ENCODE results near the gene CD96. TPM values are rescaled to one million over a fixed set of nuclear protein-coding genes. Genes with fewer than 3 reads are reported as not detected.

Gene CD96
- total and polyA plus RNA-seq, 7 donors = under 0.01 to 8.2 (median 1.2) TPM; not detected in 1

DNA sequence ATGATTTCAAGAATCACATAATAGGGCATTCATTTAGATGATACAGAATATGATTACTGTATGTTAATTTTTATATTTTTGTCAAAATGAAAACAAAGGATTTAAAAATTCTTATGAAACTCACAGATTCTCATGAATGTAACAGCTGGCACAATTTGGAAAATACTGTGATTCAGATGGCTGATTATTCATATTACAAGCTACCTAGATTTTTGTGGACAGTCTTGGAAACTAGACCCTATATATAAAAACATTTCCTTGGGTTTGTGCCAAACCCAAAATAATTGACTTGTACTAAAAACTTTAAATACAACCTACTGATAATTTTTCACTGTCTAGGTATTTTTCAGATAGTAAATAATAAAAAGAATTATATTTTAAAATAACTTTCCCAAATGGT, 26.9 kb downstream of the CD96 start:
- H3K4me1 ChIP-seq = no peaks in the 10 kb centered on the region
- H3K27ac ChIP-seq = no peak overlapping the region
- TF ChIP-seq, protein P1, sequence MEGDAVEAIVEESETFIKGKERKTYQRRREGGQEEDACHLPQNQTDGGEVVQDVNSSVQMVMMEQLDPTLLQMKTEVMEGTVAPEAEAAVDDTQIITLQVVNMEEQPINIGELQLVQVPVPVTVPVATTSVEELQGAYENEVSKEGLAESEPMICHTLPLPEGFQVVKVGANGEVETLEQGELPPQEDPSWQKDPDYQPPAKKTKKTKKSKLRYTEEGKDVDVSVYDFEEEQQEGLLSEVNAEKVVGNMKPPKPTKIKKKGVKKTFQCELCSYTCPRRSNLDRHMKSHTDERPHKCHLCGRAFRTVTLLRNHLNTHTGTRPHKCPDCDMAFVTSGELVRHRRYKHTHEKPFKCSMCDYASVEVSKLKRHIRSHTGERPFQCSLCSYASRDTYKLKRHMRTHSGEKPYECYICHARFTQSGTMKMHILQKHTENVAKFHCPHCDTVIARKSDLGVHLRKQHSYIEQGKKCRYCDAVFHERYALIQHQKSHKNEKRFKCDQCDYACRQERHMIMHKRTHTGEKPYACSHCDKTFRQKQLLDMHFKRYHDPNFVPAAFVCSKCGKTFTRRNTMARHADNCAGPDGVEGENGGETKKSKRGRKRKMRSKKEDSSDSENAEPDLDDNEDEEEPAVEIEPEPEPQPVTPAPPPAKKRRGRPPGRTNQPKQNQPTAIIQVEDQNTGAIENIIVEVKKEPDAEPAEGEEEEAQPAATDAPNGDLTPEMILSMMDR (IDR thresholded peaks at IDR 0.05) = no peak
- TF ChIP-seq EP300 (IDR thresholded peaks at IDR 0.05) = no peak
- TF ChIP-seq POLR2AphosphoS5 (IDR thresholded peaks at IDR 0.05) = no peak
- no peak for TF ChIP-seq POLR2A (IDR thresholded peaks at IDR 0.05)
- intact Hi-C loops (cut with DNase I) = no loop called here
- H3K9me3 ChIP-seq = no peaks in the 10 kb centered on the region
- no peak overlapping the region for H3K4me3 ChIP-seq
- no peaks in the 10 kb centered on the region for H3K27me3 ChIP-seq
- DNase-seq = no peak
- no peaks in the 10 kb centered on the region for H3K36me3 ChIP-seq

DNA sequence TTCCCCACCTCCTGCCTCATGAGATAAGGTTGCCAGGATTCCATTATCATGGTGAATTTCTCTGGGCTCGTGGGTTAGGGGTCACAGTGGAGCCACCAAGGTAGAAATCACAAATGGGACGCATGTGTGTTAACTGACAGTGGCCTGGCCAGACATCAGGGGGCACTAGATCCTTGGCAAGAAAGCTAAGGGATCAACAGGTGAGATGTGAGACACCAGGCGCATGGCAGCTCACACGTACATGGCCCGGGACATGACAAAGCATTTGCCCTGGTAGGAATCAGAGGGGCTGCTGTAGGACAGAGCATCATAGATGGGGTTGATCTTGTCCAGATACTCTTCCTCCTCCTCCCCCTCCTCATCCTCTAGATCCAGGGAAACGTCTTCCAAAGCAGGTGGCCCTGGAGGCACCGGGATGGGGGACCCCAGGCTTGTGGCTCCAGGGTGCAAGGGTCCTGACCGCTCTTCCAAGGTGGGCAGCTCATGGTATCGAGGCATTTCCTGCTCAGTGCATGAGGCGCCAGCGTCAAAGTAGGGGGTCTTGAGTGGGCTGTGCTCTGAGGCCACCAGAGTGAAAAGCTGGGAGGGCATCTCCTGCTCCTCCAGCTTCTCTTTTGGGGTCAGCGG, 28.5 kb downstream of the CD96 start:
- H3K27me3 ChIP-seq = no peaks in the 10 kb centered on the region
- no peak overlapping the region for H3K27ac ChIP-seq
- H3K4me3 ChIP-seq = no peak overlapping the region
- H3K36me3 ChIP-seq = no peaks in the 10 kb centered on the region
- DNase-seq = no peak
- no peaks in the 10 kb centered on the region for H3K9me3 ChIP-seq
- no peaks in the 10 kb centered on the region for H3K4me1 ChIP-seq
- intact Hi-C loops (cut with DNase I) = no loop called here
- TF ChIP-seq POLR2AphosphoS5 (IDR thresholded peaks at IDR 0.05) (no peak), POLR2A (IDR thresholded peaks at IDR 0.05) (no peak), EP300 (IDR thresholded peaks at IDR 0.05) (no peak)
- TF ChIP-seq, protein P1 (IDR thresholded peaks at IDR 0.05) = no peak
- 88 to 90% methylated on average over 12 of the region's 12 CpGs for WGBS, 2 donors

DNA sequence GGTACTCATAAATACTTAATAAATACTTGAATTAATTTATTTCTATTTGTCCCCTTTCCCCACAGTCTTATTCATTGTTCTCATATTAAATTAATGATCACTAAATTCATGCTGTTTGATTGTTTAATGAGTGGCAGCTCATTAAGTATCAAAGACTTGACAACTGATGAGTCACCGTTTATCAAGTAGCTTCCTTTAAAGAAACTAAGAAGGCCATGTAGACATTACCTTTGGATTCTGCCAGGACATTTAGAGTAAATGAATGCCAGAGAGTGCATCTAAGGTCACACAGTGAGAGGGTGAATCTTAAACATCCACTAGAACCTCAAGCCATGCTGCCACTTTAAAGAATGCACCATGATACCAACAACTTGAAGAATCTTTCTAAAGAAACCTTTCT, 29.3 kb downstream of the CD96 start:
- Histone ChIP-seq H3K27me3 (no peaks in the 10 kb centered on the region), H3K4me1 (no peaks in the 10 kb centered on the region), H3K4me3 (no peak overlapping the region), H3K36me3 (no peaks in the 10 kb centered on the region), H3K9me3 (no peaks in the 10 kb centered on the region), H3K27ac (no peak overlapping the region)
- intact Hi-C loops (cut with DNase I) = no loop called here
- TF ChIP-seq POLR2A (IDR thresholded peaks at IDR 0.05) (no peak), POLR2AphosphoS5 (IDR thresholded peaks at IDR 0.05) (no peak), EP300 (IDR thresholded peaks at IDR 0.05) (no peak)
- TF ChIP-seq, protein P1 (IDR thresholded peaks at IDR 0.05) = no peak
- 86 to 95% methylated on average over 1 of the region's 1 CpG for WGBS, 2 donors
- no peak for DNase-seq

DNA sequence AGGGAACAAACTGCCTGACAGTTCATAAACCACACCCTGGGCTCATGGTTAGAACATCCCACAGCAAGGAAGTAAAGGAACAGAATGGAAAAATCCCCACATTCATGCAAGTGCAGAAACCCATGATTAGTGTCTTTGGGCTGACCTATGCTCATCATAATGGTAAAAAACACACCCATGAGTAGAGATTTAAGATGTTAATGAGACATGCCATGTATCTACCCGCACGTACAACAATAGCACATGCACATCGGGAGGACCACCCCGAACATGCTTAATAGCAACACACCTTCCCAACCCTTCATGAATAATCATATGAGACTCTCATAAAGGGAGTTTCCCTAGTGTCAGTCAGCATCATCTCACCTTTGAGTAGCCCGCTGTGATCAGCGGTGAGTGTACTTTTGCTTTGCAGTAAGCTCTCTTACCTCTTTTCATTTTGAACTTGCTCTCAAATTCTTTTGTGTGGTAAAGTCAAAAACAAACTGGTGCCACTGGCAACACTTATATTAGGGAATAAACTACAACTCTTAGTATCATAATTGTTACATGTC, 30.0 kb downstream of the CD96 start:
- Histone ChIP-seq H3K4me1 (no peaks in the 10 kb centered on the region), H3K36me3 (no peaks in the 10 kb centered on the region), H3K9me3 (no peaks in the 10 kb centered on the region), H3K27ac (no peak overlapping the region), H3K27me3 (no peaks in the 10 kb centered on the region), H3K4me3 (no peak overlapping the region)
- DNase-seq = no peak
- intact Hi-C loops (cut with DNase I) = no loop called here
- 91 to 92% methylated on average over 6 of the region's 6 CpGs for WGBS, 2 donors
- TF ChIP-seq POLR2AphosphoS5 (IDR thresholded peaks at IDR 0.05) (no peak), EP300 (IDR thresholded peaks at IDR 0.05) (no peak), POLR2A (IDR thresholded peaks at IDR 0.05) (no peak)
- TF ChIP-seq, protein P1 (IDR thresholded peaks at IDR 0.05) = no peak

DNA sequence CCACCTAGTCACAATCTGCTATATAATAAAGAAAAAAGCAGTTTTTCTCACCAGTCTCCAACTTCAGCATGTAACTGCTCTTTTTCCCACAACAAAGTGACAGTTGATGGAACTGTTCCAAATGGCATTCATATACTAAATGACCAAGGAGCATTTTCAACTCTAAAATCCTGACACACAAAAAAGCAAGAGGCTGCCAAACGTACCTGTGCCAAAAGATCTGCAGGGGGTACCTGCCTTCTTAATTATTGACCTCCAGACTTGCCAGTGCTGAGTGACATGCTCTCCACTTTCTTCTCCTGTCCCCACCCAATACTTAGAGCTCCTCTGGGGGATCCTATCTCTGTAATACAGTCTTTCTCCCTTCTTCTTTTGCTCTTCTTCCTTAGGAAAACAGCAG, 35.1 kb downstream of the CD96 start:
- Histone ChIP-seq H3K4me1 (peaks cover 0 to 1% (median under 1%) of the 10 kb centered on the region in 4 donors), H3K9me3 (no peaks in the 10 kb centered on the region), H3K4me3 (no peak overlapping the region), H3K36me3 (no peaks in the 10 kb centered on the region), H3K27ac (no peak overlapping the region), H3K27me3 (no peaks in the 10 kb centered on the region)
- no peak for DNase-seq
- TF ChIP-seq, protein P1 (IDR thresholded peaks at IDR 0.05) = no peak
- TF ChIP-seq EP300 (IDR thresholded peaks at IDR 0.05) (no peak), POLR2A (IDR thresholded peaks at IDR 0.05) (no peak), POLR2AphosphoS5 (IDR thresholded peaks at IDR 0.05) (no peak)
- intact Hi-C loops (cut with DNase I) = no loop called here
- 15 to 52% methylated on average over 1 of the region's 1 CpG for WGBS, 2 donors
